ENCODE data around the gene FAM228B.

DNA sequence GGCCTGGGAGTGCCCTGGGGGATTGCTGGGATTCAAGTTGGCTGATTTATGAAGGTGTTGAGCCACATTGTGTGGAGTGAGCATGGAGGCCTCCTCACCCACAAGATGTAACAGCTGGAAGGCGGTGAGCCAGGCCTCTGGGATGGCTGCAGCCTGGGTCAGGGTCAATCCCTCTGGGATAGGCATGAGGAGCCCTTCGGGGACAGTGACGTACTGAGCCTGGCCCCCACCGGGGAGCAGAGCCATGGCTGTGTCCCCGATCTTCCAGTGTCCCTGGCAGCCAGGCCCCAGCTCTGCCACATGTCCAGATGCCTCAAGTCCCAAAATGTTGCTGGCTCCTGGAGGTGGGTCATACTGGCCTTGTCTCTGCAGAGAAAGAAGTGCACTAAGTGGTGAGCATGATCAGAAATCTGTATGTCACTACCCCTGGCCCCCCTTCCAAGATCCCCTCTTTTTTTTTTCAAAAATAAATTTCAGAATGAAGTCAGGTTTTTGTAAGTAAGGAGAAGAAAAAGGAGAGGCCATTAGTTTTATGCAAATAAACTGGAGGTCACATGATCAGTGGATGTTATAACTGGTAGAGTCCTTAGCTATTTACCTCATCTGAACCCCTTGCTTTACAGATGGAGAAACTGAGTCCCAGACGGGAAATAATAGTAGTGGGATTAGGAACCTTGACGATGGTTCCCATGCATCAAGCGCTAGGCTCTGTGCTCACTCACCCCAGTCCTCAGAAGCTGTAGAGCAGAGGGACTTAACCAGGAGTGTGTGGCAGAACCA lies 40.3 kb upstream of the FAM228B start:
- TF ChIP-seq CTCF (IDR thresholded peaks at IDR 0.05; ENCODE audit: insufficient read depth, low read depth, low read length) = no peak
- no peak for TF ChIP-seq EZH2 (IDR thresholded peaks at IDR 0.05; ENCODE audit: insufficient read depth, low read length)
